B cell (primary cell): Measurements from ENCODE around the gene BUD31. TPM values are rescaled to one million over a fixed set of nuclear protein-coding genes. Genes with fewer than 3 reads are reported as not detected.

Experiments used
- ATAC-seq: fragments of 200-7000 bp; cut with Tn5 transposase; one replicate; pipeline ENCODE4 v1.10.0; 2021; ENCODE audit warnings: low read depth, mild to moderate bottlenecking, moderate number of reproducible peaks, moderate library complexity
- CTCF ChIA-PET: fragments of 350-600 bp; sonication (Branson Sonifier 250); formaldehyde crosslinking; loops from one replicate; lab custom pipeline; 2021; ENCODE audit warnings: antibody characterized with exemption, inconsistent platforms; lab: Charles Lee
- POLR2A ChIA-PET: fragments of 350-600 bp; sonication (Branson Sonifier 250); formaldehyde crosslinking; loops from one replicate; lab custom pipeline; 2021; ENCODE audit warnings: antibody characterized with exemption; lab: Charles Lee
- DNase-seq: peaks from one replicate; pipeline ENCODE4 v3.0.0; 2013
- H2AFZ ChIP-seq: 2 replicates; pipeline ENCODE4 v1.6.1; 2012; ENCODE audit warnings: mild to moderate bottlenecking, low read depth, low read length; ENCODE audit not compliant: insufficient read depth, poor library complexity, severe bottlenecking
- H3K27ac ChIP-seq, 2 donors: 1 replicate in 1 of 2; 2 replicates in 1 of 2; pipeline ENCODE4 v1.5.1; 2012 to 2013; ENCODE audit warnings: low read length in 2 of 2, mild to moderate bottlenecking in 2 of 2, moderate library complexity in 1 of 2
- H3K27me3 ChIP-seq, 4 experiments: fragments of 200-600 bp in 1 of 4; sonication (generic) in 1 of 4; replicated peaks in 1 of 4; 1 replicate in 2 of 4; 2 replicates in 2 of 4; pipeline versions ENCODE4 v1.6.1 to v1.7.0; 2013 to 2016; ENCODE audit warnings: low read length in 3 of 4, mild to moderate bottlenecking in 2 of 4, mixed read lengths in 1 of 4, moderate library complexity in 1 of 4; ENCODE audit not compliant: insufficient read depth in 4 of 4, control insufficient read depth in 3 of 4; ENCODE audit errors: control extremely low read depth in 1 of 4
- H3K36me3 ChIP-seq, 2 experiments: replicated peaks in 1 of 2; 1 replicate in 1 of 2; 2 replicates in 1 of 2; pipeline versions ENCODE4 v1.6.1 to v1.7.1; 2013; ENCODE audit warnings: low read length in 1 of 2; ENCODE audit not compliant: insufficient read depth in 2 of 2, control insufficient read depth in 1 of 2; ENCODE audit errors: control extremely low read depth in 1 of 2, extremely low read depth in 1 of 2
- H3K4me1 ChIP-seq, 2 donors: fragments of 200-600 bp in 1 of 2; sonication (generic) in 1 of 2; 1 replicate in 1 of 2; 2 replicates in 1 of 2; pipeline versions ENCODE4 v1.5.1 to v1.6.1; 2013 to 2017; ENCODE audit warnings: low read length in 2 of 2; ENCODE audit not compliant: control insufficient read depth in 2 of 2, insufficient read depth in 2 of 2
- H3K4me2 ChIP-seq: replicated peaks from 2 replicates; pipeline ENCODE3; 2012; ENCODE audit warnings: mild to moderate bottlenecking, low read depth, low read length; ENCODE audit not compliant: poor library complexity, severe bottlenecking
- H3K4me3 ChIP-seq, 5 experiments: fragments of 200-600 bp in 1 of 5; sonication (generic) in 1 of 5; 1 replicate in 3 of 5; 2 replicates in 2 of 5; pipeline versions ENCODE4 v1.5.1 to v1.7.0; 2011 to 2016; ENCODE audit warnings: low read length in 4 of 5, mild to moderate bottlenecking in 4 of 5, low read depth in 2 of 5, control low read depth in 1 of 5, moderate library complexity in 1 of 5; ENCODE audit not compliant: insufficient read depth in 1 of 5; ENCODE audit errors: control extremely low read depth in 1 of 5, extremely low read depth in 1 of 5
- H3K79me2 ChIP-seq: fragments of 200-600 bp; sonication (generic); one replicate; pipeline ENCODE4 v1.6.0; 2016; ENCODE audit warnings: low read length; ENCODE audit not compliant: control insufficient read depth, insufficient read depth
- H3K9ac ChIP-seq: fragments of 200-600 bp; sonication (generic); 2 replicates; pipeline ENCODE4 v1.6.1; 2017; ENCODE audit warnings: mild to moderate bottlenecking, low read length, moderate library complexity
- H3K9me3 ChIP-seq, 3 donors: one replicate each; pipeline versions ENCODE4 v1.6.1 to v1.7.1; 2013; ENCODE audit warnings: low read length in 2 of 3; ENCODE audit not compliant: control insufficient read depth in 2 of 3, insufficient read depth in 1 of 3; ENCODE audit errors: control extremely low read depth in 1 of 3
- H4K20me1 ChIP-seq: 2 replicates; pipeline ENCODE4 v1.6.0; 2012; ENCODE audit warnings: mild to moderate bottlenecking, low read length; ENCODE audit not compliant: insufficient read depth, control insufficient read depth, poor library complexity, severe bottlenecking
- H3K27ac Mint-ChIP-seq: one replicate; pipeline ENCODE4 v1.8.0; 2021; ENCODE audit warnings: mixed read lengths
- H3K27me3 Mint-ChIP-seq: one replicate; pipeline ENCODE4 v1.8.0; 2021; ENCODE audit warnings: mixed read lengths
- H3K4me1 Mint-ChIP-seq: one replicate; pipeline ENCODE4 v1.8.0; 2021; ENCODE audit warnings: mixed read lengths
- H3K4me3 Mint-ChIP-seq: one replicate; pipeline ENCODE4 v1.8.0; 2021; ENCODE audit warnings: mixed read lengths
- H3K9me3 Mint-ChIP-seq: one replicate; pipeline ENCODE4 v1.8.0; 2022; ENCODE audit warnings: mixed read lengths; ENCODE audit not compliant: insufficient read depth
- CTCF ChIP-seq: fragments of 200-600 bp; IDR thresholded peaks from one replicate; pipeline ENCODE4 v1.8.0; 2022; ENCODE audit warnings: antibody characterized with exemption, mild to moderate bottlenecking
- EZH2 ChIP-seq: IDR thresholded peaks from 2 replicates; pipeline ENCODE4 v1.6.1; 2012; ENCODE audit warnings: borderline replicate concordance, low read depth, mild to moderate bottlenecking, moderate library complexity, low read length; ENCODE audit not compliant: insufficient read depth, poor library complexity, severe bottlenecking
- WGBS: methylation state at CpG from one replicate; pipeline ENCODE4 v1.1.5; 2013; ENCODE audit warnings: missing lambda C conversion rate; ENCODE audit not compliant: insufficient coverage; 5-methylcytosine and 5-hydroxymethylcytosine counted together
- intact Hi-C: fragments of 100-400 bp; cut with micrococcal nuclease; formaldehyde crosslinking; loops from one replicate; pipeline ENCODE4 v1.10.0; 2022
- polyA plus RNA-seq: library from polyadenylated mRNA; depleted of rRNA; stranded (reverse); fragments of >200 nt; gene quantifications from 2 replicates; pipeline ENCODE4 v1.2.3, GENCODE V29; 2012
- total RNA-seq, 2 donors: library from RNA; stranded (reverse); fragments of 120-200 nt in 1 of 2; gene quantifications; 1 replicate in 1 of 2; 2 replicates in 1 of 2; pipeline versions ENCODE4 v1.2.3 to v1.2.4, GENCODE V29; 2013 to 2022

Gene BUD31
- total and polyA plus RNA-seq, 2 donors (not counting 1 experiment from before 2014, with no cell fraction given) = 57.8 to 69.4 TPM

- no peak for TF ChIP-seq CTCF
- no peak for TF ChIP-seq EZH2
- intact Hi-C loops = loop anchor here (1.0 to 2.0 kb wide), 5 partner anchors 27 to 65 kb away; partner anchors contain the start of genes ARPC1B, ATP5MF, BUD31 and PDAP1
Measured at GRCh38 chr7:99438573-99439480, 30.1 kb downstream of the BUD31 start, which contains the start of the genes CPSF4 and PTCD1. Gene CPSF4, plus strand, starts transcription at chr7:99438943. Its CDS starts 140 bp downstream, at chr7:99439083. Gene PTCD1, minus strand, starts transcription at chr7:99438798. Its CDS starts 3,556 bp downstream, at chr7:99435242.

More at GRCh38 chr7:99438573-99439480, 30.1 kb downstream of the BUD31 start, which contains the start of the genes CPSF4 and PTCD1:
- Histone ChIP-seq H3K4me1 (peaks cover 12 to 28% of the 10 kb centered on the region in 2 donors), H3K4me2 (peak within 1 kb of the TSS; percentile 97), H3K27me3 (no peaks in the 10 kb centered on the region), H3K4me3 (peak within 1 kb of the TSS; percentile 41 to 97 (median 92)), H3K9me3 (no peaks in the 10 kb centered on the region), H3K79me2 (peaks cover 34% of the 10 kb centered on the region), H3K27ac (peak within 1 kb of the TSS; percentile 59 to 79), H4K20me1 (peaks cover 10% of the 10 kb centered on the region), H2AFZ (peak within 1 kb of the TSS; percentile 99), H3K9ac (peak within 1 kb of the TSS; percentile 91), H3K36me3 (peaks cover 1 to 12% of the 10 kb centered on the region in 2 experiments)
- Mint-ChIP-seq H3K27me3 (no peaks in the 10 kb centered on the region), H3K27ac (peak within 1 kb of the TSS; percentile 95), H3K4me3 (peak within 1 kb of the TSS; percentile 97), H3K4me1 (peaks cover 30% of the 10 kb centered on the region), H3K9me3 (no peaks in the 10 kb centered on the region)
- POLR2A ChIA-PET = interaction anchor here (1.7 to 1.9 kb wide), 2 partner anchors 30 to 120 kb away, joined by 6 to 8 read pairs; partner anchors contain the start of genes BUD31, PDAP1 and ZNF655
- CTCF ChIA-PET = interaction anchor here (0.6 to 1.4 kb wide), 3 partner anchors 21 to 73 kb away, joined by 3 to 4 read pairs (median 3); no protein-coding TSS in a partner anchor
- peak; percentile 96 for ATAC-seq
- peak; percentile 93 for DNase-seq
- WGBS = under 1% methylated on average over 89 of the region's 89 CpGs
